Coronary artery (tissue), 2 donors: ENCODE results near the gene SFTPA2.
"Not testable (repeated sequence)": the region's sequence is repeated elsewhere in the genome, so short reads cannot be mapped to it uniquely, and the experiment has no call there.

Experiments
- DNase-seq: peaks from one replicate; pipeline ENCODE4 v3.0.0-alpha.2; 2017; ENCODE audit warnings: low spot score
- H3K27ac ChIP-seq, 2 donors: fragments of 200-600 bp; sonication (generic); one replicate each; pipeline ENCODE4 v1.5.1; 2016 to 2019
- H3K4me3 ChIP-seq: fragments of 200-600 bp; sonication (generic); 2 replicates; pipeline ENCODE4 v1.5.1; 2016; ENCODE audit warnings: mild to moderate bottlenecking, moderate library complexity
- TF ChIP-seq, protein P1 (sequence below): fragments of 200-600 bp; sonication (generic); IDR thresholded peaks from one replicate; pipeline ENCODE4 v1.5.1; 2019; ENCODE audit warnings: antibody characterized with exemption

SFTPA2 gene

DNA sequence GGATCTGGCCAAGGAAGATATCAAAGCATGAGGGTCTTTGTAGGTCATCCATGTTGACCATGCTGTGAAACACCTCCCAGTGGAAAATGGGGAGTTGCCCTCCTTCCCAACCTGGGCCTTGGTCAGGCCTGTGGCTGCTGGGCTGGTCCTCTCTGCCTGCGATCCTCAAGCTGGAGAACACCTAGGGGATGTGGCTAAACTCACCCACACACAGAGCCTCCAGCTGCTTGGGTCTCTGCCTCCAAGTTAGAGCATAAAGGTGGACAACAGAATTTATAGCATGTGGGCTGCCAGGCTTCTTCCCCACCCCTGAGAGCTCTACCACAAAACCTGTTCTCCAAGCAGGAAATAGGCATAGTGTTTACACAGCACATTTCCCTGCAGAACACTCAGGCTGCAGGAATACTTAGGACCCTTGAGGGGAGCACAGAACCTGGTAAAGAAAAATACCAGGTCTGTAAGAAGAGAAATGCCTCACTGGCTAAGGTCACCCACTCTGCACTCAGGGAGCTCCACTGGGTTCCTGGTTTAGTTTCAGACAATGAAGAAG lies at the start of gene SFTPA2:
Gene SFTPA2, minus strand, starts transcription at position 248 of the 550 bp plus-strand sequence. CDS start 924 bp downstream, outside the sequence.
- Histone ChIP-seq H3K27ac (no peak within 1 kb of the TSS), H3K4me3 (no peak within 1 kb of the TSS)
- no peak for DNase-seq
- TF ChIP-seq, protein P1, sequence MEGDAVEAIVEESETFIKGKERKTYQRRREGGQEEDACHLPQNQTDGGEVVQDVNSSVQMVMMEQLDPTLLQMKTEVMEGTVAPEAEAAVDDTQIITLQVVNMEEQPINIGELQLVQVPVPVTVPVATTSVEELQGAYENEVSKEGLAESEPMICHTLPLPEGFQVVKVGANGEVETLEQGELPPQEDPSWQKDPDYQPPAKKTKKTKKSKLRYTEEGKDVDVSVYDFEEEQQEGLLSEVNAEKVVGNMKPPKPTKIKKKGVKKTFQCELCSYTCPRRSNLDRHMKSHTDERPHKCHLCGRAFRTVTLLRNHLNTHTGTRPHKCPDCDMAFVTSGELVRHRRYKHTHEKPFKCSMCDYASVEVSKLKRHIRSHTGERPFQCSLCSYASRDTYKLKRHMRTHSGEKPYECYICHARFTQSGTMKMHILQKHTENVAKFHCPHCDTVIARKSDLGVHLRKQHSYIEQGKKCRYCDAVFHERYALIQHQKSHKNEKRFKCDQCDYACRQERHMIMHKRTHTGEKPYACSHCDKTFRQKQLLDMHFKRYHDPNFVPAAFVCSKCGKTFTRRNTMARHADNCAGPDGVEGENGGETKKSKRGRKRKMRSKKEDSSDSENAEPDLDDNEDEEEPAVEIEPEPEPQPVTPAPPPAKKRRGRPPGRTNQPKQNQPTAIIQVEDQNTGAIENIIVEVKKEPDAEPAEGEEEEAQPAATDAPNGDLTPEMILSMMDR = no peak

DNA sequence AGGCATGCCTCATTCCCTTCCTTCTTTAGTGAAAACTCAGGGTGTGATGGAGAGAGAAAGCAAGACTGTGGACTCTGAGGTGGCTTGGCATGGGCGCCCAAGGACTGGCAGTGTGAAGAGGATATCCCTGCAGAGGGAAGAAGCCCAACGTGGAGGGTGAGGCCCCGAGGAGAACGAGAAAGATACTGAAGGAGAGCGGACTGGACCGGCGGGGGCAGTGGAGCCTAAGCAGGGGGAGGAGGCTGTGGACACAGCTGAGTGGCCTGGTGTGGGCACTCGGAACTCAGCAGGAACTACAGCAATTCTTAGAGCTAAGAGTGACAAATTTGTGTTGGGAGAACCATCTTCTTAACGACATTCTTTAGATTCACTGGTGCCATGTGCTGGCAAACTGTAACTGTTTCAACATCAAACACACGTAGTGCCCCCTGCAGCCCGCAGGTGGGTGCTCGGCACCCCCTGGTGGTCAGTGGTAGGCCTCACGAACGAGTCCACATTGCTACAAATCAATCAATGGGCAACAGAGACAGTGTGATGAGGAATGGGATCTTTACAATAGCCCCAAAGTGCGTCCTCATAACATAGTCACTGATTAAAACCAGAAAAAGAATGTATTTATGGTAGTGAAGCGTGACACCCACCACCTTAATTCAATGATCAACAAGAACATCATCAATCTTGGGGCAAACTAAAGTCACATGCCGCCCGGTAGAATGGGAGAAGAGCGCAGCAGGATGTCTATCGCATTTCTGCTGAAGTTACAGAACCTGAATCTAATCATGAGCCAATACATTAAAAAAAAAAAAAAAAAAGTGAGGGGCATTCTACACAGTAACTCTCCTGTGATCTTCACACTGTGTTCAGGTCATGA lies 48.5 kb upstream of the SFTPA2 start:
- H3K4me3 ChIP-seq = no peak overlapping the region
- TF ChIP-seq, protein P1 = no peak
- no peak overlapping the region for H3K27ac ChIP-seq
- no peak for DNase-seq

DNA sequence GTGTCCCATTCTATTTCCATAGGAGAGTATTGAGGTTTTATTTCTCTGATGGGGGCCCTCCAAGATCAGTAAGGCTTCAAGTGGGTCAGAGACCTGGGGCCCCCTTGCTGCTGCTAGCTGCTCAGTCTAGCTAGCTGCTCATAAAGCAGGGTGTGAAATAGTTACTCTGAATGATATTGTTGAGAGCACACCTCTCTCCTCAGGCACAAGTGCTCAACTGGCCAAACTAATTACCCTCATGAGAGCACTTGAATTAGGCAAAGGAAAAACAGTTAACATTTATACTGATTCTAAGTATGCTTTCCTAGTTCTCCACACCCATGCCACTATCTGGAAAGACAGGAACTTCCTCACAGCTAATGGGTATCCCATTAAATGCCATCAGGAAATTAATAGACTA lies 45.1 kb upstream of the SFTPA2 start:
- DNase-seq = no peak
- Histone ChIP-seq H3K27ac (no peak overlapping the region), H3K4me3 (no peak overlapping the region)
- TF ChIP-seq, protein P1 = no peak

DNA sequence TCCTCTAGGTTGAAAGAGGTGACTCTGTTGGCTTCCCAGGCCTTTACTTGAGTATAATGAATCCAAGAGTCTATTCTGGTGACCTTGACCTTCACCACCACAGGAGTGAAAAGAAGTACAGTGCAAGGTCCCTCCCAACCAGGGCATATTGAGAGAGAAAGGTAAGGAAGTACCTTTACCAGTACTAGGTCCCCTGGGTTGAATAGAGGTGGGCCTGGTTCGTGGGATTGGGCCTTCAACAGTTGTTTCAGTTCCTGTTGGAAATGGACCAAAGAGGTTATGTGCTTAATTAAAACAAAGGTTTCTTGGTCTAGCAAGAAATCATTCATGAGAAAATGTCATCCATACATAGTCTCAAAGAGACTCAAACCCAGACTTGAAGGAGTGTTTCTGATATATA lies 44.1 kb upstream of the SFTPA2 start:
- no peak for DNase-seq
- TF ChIP-seq, protein P1 = no peak
- H3K27ac ChIP-seq = no peak overlapping the region
- H3K4me3 ChIP-seq = no peak overlapping the region

DNA sequence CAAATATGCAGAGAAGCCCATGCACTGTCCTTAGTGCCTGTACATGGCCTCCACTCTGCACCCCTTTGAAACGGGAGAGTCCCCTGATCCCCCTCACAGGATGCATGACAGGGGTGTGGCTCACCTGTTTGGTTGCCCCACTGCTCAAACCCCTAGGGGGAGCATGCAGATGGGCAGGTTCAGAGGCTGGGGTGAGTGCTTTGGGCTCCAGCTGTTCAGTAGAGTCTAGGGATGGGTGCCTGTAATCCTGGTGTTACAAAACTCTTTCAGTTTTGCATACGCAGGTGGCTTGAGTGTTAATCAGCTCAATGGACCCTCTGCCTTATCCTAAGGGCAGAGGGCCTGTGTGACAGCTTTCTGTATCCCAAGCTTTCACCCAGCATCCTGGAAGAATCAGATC lies 42.7 kb upstream of the SFTPA2 start:
- Histone ChIP-seq H3K4me3 (no peak overlapping the region), H3K27ac (no peak overlapping the region)
- TF ChIP-seq, protein P1 = no peak
- no peak for DNase-seq

DNA sequence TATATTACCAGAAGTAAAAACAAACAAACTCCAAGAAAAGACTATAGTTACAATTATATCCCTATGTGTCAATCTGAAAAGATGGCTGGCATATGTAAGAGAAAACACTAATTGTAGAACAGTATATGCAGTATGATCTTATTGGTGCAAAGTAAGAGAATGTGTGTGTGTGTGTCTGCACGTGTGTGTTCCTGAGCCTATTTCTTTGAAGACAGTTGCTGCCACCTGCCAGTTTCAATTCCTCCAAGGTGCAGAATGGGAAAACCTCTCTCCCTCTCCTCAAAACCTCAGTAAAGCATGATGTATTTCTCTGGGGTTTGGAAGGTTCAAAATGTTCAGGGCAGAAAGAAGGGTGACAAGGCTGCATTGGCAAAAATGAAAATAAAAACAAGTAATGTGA lies 41.7 kb upstream of the SFTPA2 start:
- TF ChIP-seq, protein P1 = no peak
- no peak for DNase-seq
- H3K4me3 ChIP-seq = no peak overlapping the region
- no peak overlapping the region for H3K27ac ChIP-seq

DNA sequence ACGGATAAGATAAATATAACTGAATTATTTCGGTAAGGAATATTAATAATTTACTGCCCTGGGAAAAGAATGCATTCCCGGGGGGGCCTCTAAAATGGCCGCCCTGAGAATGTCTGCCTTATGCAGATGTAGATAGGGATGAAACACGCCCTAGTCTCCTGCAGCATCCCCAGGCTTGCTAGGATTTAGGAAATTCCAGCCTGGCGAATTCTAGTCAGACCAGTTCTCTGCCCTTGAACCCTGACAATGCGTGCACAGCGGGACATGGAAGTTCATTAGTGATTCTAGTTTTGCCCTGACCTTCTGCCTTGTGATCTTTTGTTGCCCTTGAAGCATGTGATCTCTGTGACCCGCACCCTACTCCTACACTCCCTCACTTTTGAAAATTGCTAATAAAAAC lies 39.4 kb upstream of the SFTPA2 start:
- DNase-seq, H3K4me3 ChIP-seq, H3K27ac ChIP-seq: not testable (repeated sequence)
